Activated T-cell treated with anti-CD3 and anti-CD28 coated beads, Interleukin-2, amount 50 U/mL, for 72 hours (primary cell): ENCODE measurements around the gene IL6R. TPM values are rescaled to one million over a fixed set of nuclear protein-coding genes. Genes with fewer than 3 reads are reported as not detected.
A peak's percentile ranks its signal among the peaks of the same experiment; 100 is the strongest.

ENCODE experiments used
- ATAC-seq, 2 donors: fragments of 150-1000 bp; cut with Tn5 transposase; replicated peaks in 1 of 2; 2 replicates each; pipeline ENCODE4 v1.10.0; 2021; ENCODE audit warnings: moderate library complexity in 2 of 2, mild to moderate bottlenecking in 1 of 2
- DNase-seq, 2 donors: peaks; one replicate each; pipeline ENCODE4 v3.0.0; 2021 to 2022; ENCODE audit warnings: mixed read lengths in 1 of 2
- H3K27ac Mint-ChIP-seq: one replicate; pipeline ENCODE4 v1.8.0; 2022; ENCODE audit warnings: mild to moderate bottlenecking, moderate library complexity, mixed read lengths
- H3K27me3 Mint-ChIP-seq: one replicate; pipeline ENCODE4 v1.8.0; 2022; ENCODE audit warnings: low read depth, mixed read lengths
- H3K36me3 Mint-ChIP-seq, 2 donors: one replicate each; pipeline ENCODE4 v1.8.0; 2022; ENCODE audit warnings: mixed read lengths in 2 of 2, mild to moderate bottlenecking in 1 of 2; ENCODE audit not compliant: insufficient read depth in 2 of 2
- H3K4me1 Mint-ChIP-seq: one replicate; pipeline ENCODE4 v1.8.0; 2022; ENCODE audit warnings: low read depth, mixed read lengths
- H3K4me3 Mint-ChIP-seq, 2 donors: one replicate each; pipeline ENCODE4 v1.8.0; 2022; ENCODE audit warnings: mild to moderate bottlenecking in 2 of 2, mixed read lengths in 2 of 2, moderate library complexity in 2 of 2
- H3K9me3 Mint-ChIP-seq, 2 donors: one replicate each; pipeline ENCODE4 v1.8.0; 2022; ENCODE audit warnings: mixed read lengths in 2 of 2
- total RNA-seq, 2 donors: library from RNA; stranded (reverse); gene quantifications; one replicate each; pipeline ENCODE4 v1.2.3, GENCODE V29; 2022

Gene IL6R
- total RNA-seq, 2 donors from 2014 or later, result 5.7 to 12.6 TPM

DNA sequence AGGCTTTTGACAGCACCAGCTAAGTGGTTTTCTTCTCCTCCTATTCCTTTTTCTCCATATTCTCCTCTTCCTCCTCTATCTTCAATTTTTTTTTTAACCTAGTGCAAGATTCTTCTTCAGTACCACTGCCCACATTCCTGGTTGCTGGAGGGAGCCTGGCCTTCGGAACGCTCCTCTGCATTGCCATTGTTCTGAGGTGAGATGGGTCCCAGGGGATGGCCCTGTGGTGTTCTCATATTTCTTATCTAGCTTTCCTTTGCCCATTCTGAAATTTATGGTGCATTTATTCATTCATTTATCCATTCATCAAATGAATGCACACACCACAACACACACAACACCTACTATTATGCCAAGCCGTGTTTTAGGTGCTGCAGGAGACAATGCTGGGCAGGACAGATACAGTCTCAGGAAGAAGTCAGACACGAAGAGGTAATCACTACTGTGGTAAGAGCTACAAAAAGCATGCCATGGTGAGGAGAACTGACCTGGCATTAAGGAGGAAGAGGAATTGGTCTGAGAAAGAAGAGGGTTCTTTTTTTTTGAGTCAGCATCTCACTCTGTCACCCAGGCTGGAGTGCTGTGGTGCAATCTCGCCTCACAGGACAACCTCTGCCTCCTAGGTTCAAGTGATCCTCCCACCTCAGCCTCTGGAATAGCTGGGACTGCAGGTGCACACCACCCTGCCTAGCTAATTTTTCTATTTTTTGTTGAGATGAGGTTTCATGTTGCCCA, 49.4 kb downstream of the IL6R start:
- H3K27me3 Mint-ChIP-seq, result peaks cover 9% of the 10 kb centered on the region
- ATAC-seq (peak in 1 of 2 donors; percentile 23), DNase-seq (no peak)
- peaks cover 25% of the 10 kb centered on the region for H3K4me1 Mint-ChIP-seq
- no peaks in the 10 kb centered on the region for H3K9me3 Mint-ChIP-seq
- peak overlapping the region; percentile 16 to 60 for H3K4me3 Mint-ChIP-seq
- H3K27ac Mint-ChIP-seq, result no peak overlapping the region
- peaks cover 2 to 5% of the 10 kb centered on the region in 2 donors for H3K36me3 Mint-ChIP-seq

DNA sequence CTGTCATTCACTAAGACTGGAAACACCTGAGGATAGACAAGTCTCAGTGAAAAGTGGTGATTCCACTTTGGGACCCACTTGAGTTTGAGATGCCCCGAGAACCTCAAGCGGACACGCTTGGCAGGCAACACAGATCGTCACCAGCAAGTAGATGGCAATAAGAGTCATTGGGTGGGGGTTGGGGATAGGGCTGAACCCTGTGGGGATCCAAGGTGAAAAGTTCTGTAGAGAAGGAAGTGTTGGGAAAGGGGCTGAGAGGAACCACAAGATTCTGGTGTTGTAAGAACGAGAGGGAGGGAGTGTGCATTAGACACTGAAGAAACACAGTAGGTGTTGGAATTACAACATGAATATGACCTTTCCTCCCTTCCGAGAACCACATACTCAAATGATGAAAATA, 51.5 kb downstream of the IL6R start:
- Mint-ChIP-seq H3K4me3 (no peak overlapping the region), H3K36me3 (peaks cover 2 to 5% of the 10 kb centered on the region in 2 donors), H3K4me1 (peaks cover 42% of the 10 kb centered on the region), H3K9me3 (no peaks in the 10 kb centered on the region), H3K27me3 (peaks cover 7% of the 10 kb centered on the region), H3K27ac (no peak overlapping the region)
- ATAC-seq (no peak), DNase-seq (no peak)

DNA sequence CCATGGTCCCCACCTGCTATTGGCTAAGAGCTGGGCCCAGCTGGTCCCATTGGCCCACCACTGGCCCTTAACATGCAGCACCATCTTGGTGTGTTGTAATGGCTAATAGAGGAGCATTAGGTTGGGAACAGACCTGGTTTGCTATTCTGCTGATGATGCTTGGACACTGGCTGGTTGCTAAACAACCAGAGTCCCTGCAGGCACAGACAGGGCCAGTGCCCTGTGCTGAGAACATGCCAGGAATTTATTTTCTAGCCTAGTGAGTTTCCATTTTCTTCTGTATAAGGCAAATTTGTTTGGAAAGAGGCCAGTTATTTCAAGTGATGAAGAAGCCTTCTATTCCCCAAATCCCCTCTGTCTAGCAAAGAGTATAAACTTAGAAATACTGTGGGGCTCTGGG, 53.9 kb downstream of the IL6R start:
- no peak for DNase-seq
- Mint-ChIP-seq H3K36me3 (peaks cover 2 to 3% of the 10 kb centered on the region in 2 donors), H3K9me3 (no peaks in the 10 kb centered on the region), H3K27me3 (no peaks in the 10 kb centered on the region), H3K4me1 (peaks cover 48% of the 10 kb centered on the region), H3K27ac (no peak overlapping the region), H3K4me3 (no peak overlapping the region)
- ATAC-seq, result no peak

DNA sequence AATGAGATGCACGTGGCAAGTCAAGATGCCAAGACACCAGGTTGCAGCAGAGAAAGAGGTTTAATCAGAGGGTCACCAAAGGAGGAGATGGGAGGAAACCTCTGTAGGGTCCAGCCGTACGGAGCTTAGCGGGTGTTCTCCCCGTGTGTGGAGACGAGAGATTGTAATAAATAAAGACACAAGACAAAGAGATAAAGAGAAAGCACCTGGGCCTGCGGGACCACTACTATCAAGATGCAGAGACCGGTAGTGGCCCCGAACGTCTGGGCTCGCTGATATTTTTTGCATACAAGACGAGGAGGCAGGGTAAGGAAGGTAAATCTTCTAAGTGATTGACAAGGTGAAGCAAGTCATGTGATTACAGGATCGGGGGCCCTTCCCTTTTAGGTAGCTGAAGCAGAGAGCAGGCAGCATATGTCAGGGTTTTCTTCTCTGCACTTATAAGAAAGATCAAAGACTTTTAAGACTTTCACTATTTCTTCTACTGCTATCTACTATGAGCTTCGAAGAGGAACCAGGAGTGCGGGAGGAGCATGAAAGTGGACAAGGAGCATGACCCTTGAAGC, 55.6 kb downstream of the IL6R start:
- no peak overlapping the region for H3K27ac Mint-ChIP-seq
- peaks cover 54% of the 10 kb centered on the region for H3K4me1 Mint-ChIP-seq
- ATAC-seq (no peak), DNase-seq (no peak)
- H3K36me3 Mint-ChIP-seq, result peaks cover 0 to 2% of the 10 kb centered on the region in 2 donors
- H3K9me3 Mint-ChIP-seq, result no peaks in the 10 kb centered on the region
- no peaks in the 10 kb centered on the region for H3K27me3 Mint-ChIP-seq
- peak overlapping the region; percentile 17 to 59 for H3K4me3 Mint-ChIP-seq

DNA sequence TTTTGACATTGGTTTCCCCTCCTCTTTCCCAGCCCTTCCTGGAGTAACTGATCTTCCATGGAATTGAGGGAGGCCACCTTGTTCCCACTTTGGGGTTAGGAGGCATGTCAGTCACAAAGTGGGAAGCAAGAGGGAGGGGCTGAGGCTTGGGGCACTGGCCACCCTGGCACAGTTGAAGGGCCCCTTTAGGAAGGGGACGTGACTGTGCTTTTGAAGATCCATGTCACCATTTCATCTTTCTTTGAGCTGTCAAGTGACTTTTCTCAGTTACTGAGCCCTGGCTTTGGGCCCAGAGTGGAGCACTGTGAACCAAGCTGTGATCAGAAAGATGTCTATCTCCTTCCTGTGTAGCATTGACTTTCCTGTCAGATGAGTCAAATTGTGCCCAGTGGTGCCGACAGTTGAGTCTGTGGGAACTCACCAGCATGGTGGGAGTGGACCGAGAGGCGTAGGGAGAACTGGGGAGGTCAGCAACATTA, 58.4 kb downstream of the IL6R start:
- ATAC-seq (peak; percentile 90 to 92), DNase-seq (peak; percentile 78 to 81)
- peak overlapping the region; percentile 18 for H3K27ac Mint-ChIP-seq
- no peaks in the 10 kb centered on the region for H3K9me3 Mint-ChIP-seq
- H3K27me3 Mint-ChIP-seq, result no peaks in the 10 kb centered on the region
- H3K4me3 Mint-ChIP-seq, result peak overlapping the region; percentile 64 to 66
- peaks cover 80% of the 10 kb centered on the region for H3K4me1 Mint-ChIP-seq
- H3K36me3 Mint-ChIP-seq, result no peaks in the 10 kb centered on the region

DNA sequence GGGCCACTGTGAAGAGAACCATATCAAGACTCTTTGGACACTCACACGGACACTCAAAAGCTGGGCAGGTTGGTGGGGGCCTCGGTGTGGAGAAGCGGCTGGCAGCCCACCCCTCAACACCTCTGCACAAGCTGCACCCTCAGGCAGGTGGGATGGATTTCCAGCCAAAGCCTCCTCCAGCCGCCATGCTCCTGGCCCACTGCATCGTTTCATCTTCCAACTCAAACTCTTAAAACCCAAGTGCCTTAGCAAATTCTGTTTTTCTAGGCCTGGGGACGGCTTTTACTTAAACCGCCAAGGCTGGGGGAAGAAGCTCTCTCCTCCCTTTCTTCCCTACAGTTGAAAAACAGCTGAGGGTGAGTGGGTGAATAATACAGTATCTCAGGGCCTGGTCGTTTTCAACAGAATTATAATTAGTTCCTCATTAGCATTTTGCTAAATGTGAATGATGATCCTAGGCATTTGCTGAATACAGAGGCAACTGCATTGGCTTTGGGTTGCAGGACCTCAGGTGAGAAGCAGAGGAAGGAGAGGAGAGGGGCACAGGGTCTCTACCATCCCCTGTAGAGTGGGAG, 60.6 kb downstream of the IL6R start:
- Mint-ChIP-seq H3K27me3 (no peaks in the 10 kb centered on the region), H3K36me3 (no peaks in the 10 kb centered on the region), H3K4me3 (peak overlapping the region; percentile 53 to 66), H3K27ac (peak overlapping the region; percentile 67), H3K4me1 (peaks cover 70% of the 10 kb centered on the region), H3K9me3 (no peaks in the 10 kb centered on the region)
- ATAC-seq (no peak), DNase-seq (no peak)

DNA sequence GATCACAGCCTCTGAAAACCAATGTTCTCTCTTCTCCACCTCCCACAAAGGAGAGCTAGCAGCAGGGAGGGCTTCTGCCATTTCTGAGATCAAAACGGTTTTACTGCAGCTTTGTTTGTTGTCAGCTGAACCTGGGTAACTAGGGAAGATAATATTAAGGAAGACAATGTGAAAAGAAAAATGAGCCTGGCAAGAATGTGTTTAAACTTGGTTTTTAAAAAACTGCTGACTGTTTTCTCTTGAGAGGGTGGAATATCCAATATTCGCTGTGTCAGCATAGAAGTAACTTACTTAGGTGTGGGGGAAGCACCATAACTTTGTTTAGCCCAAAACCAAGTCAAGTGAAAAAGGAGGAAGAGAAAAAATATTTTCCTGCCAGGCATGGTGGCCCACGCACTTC, 61.1 kb downstream of the IL6R start:
- Mint-ChIP-seq H3K27me3 (no peaks in the 10 kb centered on the region), H3K4me3 (peak overlapping the region; percentile 53 to 66), H3K27ac (peak overlapping the region; percentile 67), H3K9me3 (no peaks in the 10 kb centered on the region), H3K36me3 (no peaks in the 10 kb centered on the region), H3K4me1 (peaks cover 65% of the 10 kb centered on the region)
- DNase-seq, result no peak
- no peak for ATAC-seq

DNA sequence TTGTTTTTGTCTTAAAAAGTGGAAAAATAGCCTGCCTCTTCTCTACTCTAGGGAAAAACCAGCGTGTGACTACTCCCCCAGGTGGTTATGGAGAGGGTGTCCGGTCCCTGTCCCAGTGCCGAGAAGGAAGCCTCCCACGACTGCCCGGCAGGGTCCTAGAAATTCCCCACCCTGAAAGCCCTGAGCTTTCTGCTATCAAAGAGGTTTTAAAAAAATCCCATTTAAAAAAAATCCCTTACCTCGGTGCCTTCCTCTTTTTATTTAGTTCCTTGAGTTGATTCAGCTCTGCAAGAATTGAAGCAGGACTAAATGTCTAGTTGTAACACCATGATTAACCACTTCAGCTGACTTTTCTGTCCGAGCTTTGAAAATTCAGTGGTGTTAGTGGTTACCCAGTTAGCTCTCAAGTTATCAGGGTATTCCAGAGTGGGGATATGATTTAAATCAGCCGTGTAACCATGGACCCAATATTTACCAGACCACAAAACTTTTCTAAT, 61.8 kb downstream of the IL6R start:
- Mint-ChIP-seq H3K4me3 (peak overlapping the region; percentile 6 to 66), H3K4me1 (peaks cover 59% of the 10 kb centered on the region), H3K27ac (peak overlapping the region; percentile 67), H3K36me3 (no peaks in the 10 kb centered on the region), H3K27me3 (no peaks in the 10 kb centered on the region), H3K9me3 (no peaks in the 10 kb centered on the region)
- ATAC-seq, result no peak
- DNase-seq, result no peak

DNA sequence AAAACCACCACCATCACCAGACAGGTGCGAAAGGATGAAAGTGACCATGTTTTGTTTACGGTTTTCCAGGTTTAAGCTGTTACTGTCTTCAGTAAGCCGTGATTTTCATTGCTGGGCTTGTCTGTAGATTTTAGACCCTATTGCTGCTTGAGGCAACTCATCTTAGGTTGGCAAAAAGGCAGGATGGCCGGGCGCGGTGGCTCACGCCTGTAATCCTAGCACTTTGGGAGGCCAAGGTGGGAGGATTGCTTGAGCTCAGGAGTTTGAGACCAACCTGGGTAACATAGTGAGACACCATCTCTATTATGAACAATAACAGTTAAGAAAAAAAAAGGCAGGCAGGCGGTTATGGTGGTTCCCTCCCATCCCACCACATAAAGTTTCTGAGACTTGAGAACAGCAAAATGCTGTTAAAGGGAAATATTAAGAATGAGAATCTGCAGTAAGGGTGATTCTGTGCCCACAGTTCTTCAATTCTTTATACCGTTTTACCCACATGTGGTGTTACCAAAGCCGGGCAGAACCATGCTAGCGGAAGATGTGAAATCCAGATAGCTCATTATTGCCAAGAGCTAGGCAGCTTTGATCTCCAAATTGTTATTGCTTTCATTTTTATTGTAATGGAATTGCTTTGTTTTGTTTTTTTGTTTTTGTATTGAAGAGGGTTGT, 62.4 kb downstream of the IL6R start:
- Mint-ChIP-seq H3K4me1 (peaks cover 55% of the 10 kb centered on the region), H3K9me3 (no peaks in the 10 kb centered on the region), H3K27me3 (no peaks in the 10 kb centered on the region), H3K36me3 (no peaks in the 10 kb centered on the region), H3K4me3 (peak overlapping the region; percentile 23 to 66), H3K27ac (peak overlapping the region; percentile 34)
- DNase-seq (peak; percentile 28 to 35), ATAC-seq (peak; percentile 27 to 51)

DNA sequence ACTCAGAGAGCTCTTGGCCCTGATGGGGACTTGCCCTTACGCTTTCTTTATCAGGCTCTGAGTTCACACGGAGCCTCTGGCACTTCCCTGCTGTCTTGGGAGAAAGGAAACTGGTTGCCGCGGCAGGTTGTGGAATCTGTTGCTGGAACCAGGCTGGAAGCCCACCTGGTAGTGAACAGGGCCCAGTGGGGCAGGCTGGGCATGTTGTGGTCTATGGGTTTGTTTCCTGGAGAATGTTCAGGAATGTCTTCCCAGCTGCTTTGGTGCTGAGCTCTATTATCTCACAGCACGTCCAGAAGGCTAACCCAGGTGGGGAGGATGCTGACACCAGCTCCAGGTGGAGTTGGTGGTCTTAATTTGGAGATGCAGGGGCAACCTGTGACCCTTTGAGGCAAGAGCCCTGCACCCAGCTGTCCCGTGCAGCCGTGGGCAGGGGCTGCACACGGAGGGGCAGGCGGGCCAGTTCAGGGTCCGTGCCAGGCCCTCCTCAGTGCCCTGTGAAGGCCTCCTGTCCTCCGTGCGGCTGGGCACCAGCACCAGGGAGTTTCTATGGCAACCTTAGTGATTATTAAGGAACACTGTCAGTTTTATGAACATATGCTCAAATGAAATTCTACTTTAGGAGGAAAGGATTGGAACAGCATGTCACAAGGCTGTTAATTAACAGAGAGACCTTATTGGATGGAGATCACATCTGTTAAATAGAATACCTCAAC, 63.5 kb downstream of the IL6R start:
- peaks cover 46% of the 10 kb centered on the region for H3K4me1 Mint-ChIP-seq
- no peak overlapping the region for H3K27ac Mint-ChIP-seq
- no peaks in the 10 kb centered on the region for H3K36me3 Mint-ChIP-seq
- H3K4me3 Mint-ChIP-seq, result no peak overlapping the region
- H3K9me3 Mint-ChIP-seq, result no peaks in the 10 kb centered on the region
- no peak for DNase-seq
- no peak for ATAC-seq
- H3K27me3 Mint-ChIP-seq, result no peaks in the 10 kb centered on the region

DNA sequence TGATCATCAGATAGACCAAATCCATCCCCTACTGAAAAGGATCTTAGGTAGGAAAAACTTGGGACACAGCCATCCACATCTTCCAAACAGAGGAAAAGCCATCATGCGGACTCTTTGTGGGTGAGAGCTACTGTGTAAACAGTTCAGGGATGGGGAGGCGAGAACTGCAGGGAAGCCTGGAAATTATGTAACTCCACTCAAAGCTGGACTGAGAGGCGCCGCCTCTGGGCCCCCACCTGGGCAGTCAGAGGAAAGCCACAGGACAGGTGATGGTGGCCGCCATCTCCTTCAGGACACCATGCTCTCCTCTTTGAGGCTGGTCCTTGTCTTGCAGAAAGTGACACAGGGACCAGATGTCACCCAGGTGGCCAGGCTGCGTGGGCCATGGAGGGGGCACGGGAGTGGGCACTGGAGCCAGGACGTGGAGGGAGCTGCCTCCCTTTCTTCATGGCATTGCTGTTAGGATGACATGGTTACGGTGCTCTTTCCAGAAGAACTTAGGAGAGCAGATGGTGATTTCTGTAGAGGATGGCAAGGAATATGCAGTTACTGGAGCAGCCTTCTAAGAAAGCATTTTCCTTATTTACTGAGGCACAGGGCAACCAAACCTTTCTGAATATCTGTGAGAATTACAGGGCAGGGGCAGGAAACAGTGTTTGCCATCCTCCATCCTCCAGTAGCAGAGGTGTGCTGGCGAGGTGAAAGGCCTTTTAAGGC, 64.9 kb downstream of the IL6R start:
- Mint-ChIP-seq H3K4me3 (no peak overlapping the region), H3K9me3 (no peaks in the 10 kb centered on the region), H3K27ac (no peak overlapping the region), H3K36me3 (no peaks in the 10 kb centered on the region), H3K4me1 (peaks cover 33% of the 10 kb centered on the region), H3K27me3 (no peaks in the 10 kb centered on the region)
- ATAC-seq (no peak), DNase-seq (no peak)

DNA sequence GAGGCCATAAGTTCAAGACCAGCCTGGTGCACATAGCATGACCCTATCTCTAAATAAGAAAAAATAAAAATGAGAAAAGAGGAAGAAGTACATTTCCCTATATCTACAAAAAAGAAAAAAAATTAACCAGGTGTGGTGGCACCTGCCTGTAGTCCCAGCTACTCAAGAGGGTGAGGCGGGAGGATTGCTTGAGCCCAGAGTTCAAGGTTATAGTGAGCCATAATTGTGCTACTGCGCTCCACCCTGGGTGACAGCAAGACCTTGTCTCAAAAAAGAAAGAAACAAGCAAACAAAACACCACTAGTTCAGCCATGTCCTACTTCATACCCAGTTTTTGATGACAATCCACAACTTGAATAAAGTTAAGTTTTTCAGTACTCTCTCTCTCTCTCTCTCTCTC, 66.2 kb downstream of the IL6R start:
- no peak for DNase-seq
- H3K4me1 Mint-ChIP-seq, result peaks cover 23% of the 10 kb centered on the region
- no peak for ATAC-seq
- H3K27ac Mint-ChIP-seq, result no peak overlapping the region
- H3K27me3 Mint-ChIP-seq, result no peaks in the 10 kb centered on the region
- no peaks in the 10 kb centered on the region for H3K9me3 Mint-ChIP-seq
- no peaks in the 10 kb centered on the region for H3K36me3 Mint-ChIP-seq
- H3K4me3 Mint-ChIP-seq, result no peak overlapping the region
